NCI-H446 (cell line): ENCODE data around the gene NHLRC2.
"Not testable (repeated sequence)": the region's sequence is repeated elsewhere in the genome, so short reads cannot be mapped to it uniquely, and the experiment has no call there.

Experiments used
- DNase-seq, 2 experiments: peaks; one replicate each; lab custom pipeline; 2025; lab: John Stamatoyannopoulos, UW

The NHLRC2 gene

GRCh38 chr10:113941140-113941539 lies 86.7 kb downstream of the NHLRC2 start:
- no peak for DNase-seq

- DNase-seq, result not testable (repeated sequence)
Observed at GRCh38 chr10:113943196-113943595, 88.7 kb downstream of the NHLRC2 start.

- no peak for DNase-seq
Observed at GRCh38 chr10:113945075-113945686, 90.7 kb downstream of the NHLRC2 start.

GRCh38 chr10:113945687-113946085 lies 91.2 kb downstream of the NHLRC2 start:
- no peak for DNase-seq

- no peak for DNase-seq
Observed at GRCh38 chr10:113947184-113948041, 93.0 kb downstream of the NHLRC2 start.

GRCh38 chr10:113948048-113948447 lies 93.6 kb downstream of the NHLRC2 start:
- no peak for DNase-seq

- no peak for DNase-seq
Observed at GRCh38 chr10:113950268-113950667, 95.8 kb downstream of the NHLRC2 start.

- DNase-seq, result no peak
Observed at GRCh38 chr10:113953505-113954272, 99.2 kb downstream of the NHLRC2 start.

- no peak for DNase-seq
Observed at GRCh38 chr10:113954409-113954808, 99.9 kb downstream of the NHLRC2 start.

- peak in 1 of 2 experiments; percentile 11 for DNase-seq
Observed at GRCh38 chr10:113957013-113957412, 102.6 kb downstream of the NHLRC2 start.

- DNase-seq, result peak in 1 of 2 experiments; percentile 9
Observed at GRCh38 chr10:113958631-113959382, 104.3 kb downstream of the NHLRC2 start.

- DNase-seq, result no peak
Observed at GRCh38 chr10:113959383-113959760, 104.9 kb downstream of the NHLRC2 start.

- no peak for DNase-seq
Observed at GRCh38 chr10:113960617-113961181, 106.2 kb downstream of the NHLRC2 start.

- DNase-seq, result no peak
Observed at GRCh38 chr10:113961182-113962031, 106.9 kb downstream of the NHLRC2 start.

GRCh38 chr10:113965077-113965476 lies 110.6 kb downstream of the NHLRC2 start:
- DNase-seq, result no peak

- no peak for DNase-seq
Observed at GRCh38 chr10:113965683-113966082, 111.2 kb downstream of the NHLRC2 start.
